Amniotic stem cell (primary cell): Measurements from ENCODE around the gene OGFR.
A peak's percentile ranks its signal among the peaks of the same experiment; 100 is the strongest.

ENCODE experiments used
- DNase-seq: peaks from one replicate; lab custom pipeline; 2025; lab: John Stamatoyannopoulos, UW

Gene OGFR

GRCh38 chr20:62860924-62861691, 56.5 kb downstream of the OGFR start:
- no peak for DNase-seq

- peak; percentile 76 for DNase-seq
Observed at GRCh38 chr20:62861726-62862336, 57.2 kb downstream of the OGFR start, which contains the start of gene TCFL5. TSS of gene TCFL5 (minus strand) at chr20:62861822. CDS start at chr20:62861670, 152 bp downstream.
